HFFc6 (cell line): Measurements from ENCODE around the gene CHD9. TPM values are rescaled to one million over a fixed set of nuclear protein-coding genes. Genes with fewer than 3 reads are reported as not detected.
"Not testable (repeated sequence)": the region's sequence is repeated elsewhere in the genome, so short reads cannot be mapped to it uniquely, and the experiment has no call there.

ENCODE experiments used
- DNase-seq: peaks from one replicate; pipeline ENCODE4 v3.0.0-alpha.2; 2018
- H3K27ac Mint-ChIP-seq: 2 replicates; pipeline ENCODE4 v1.8.0; 2020; ENCODE audit warnings: mild to moderate bottlenecking, mixed read lengths
- H3K27me3 Mint-ChIP-seq: 2 replicates; pipeline ENCODE4 v1.8.0; 2021; ENCODE audit warnings: mild to moderate bottlenecking, moderate library complexity, mixed read lengths; ENCODE audit not compliant: insufficient read depth
- H3K36me3 Mint-ChIP-seq: 2 replicates; pipeline ENCODE4 v1.8.0; 2021; ENCODE audit warnings: low read depth, mixed read lengths
- H3K4me1 Mint-ChIP-seq: 2 replicates; pipeline ENCODE4 v1.8.0; 2020; ENCODE audit warnings: low read depth, mixed read lengths
- H3K4me3 Mint-ChIP-seq: 2 replicates; pipeline ENCODE4 v1.8.0; 2020; ENCODE audit warnings: mild to moderate bottlenecking, moderate library complexity, mixed read lengths
- H3K9me3 Mint-ChIP-seq: 2 replicates; pipeline ENCODE4 v1.8.0; 2020; ENCODE audit warnings: mild to moderate bottlenecking, mixed read lengths
- total RNA-seq, 6 experiments: library from RNA; stranded (reverse); fragmentation: NEBNext Ultra II Directional; extraction: Animal tissue kit (Norgen Biotek cat#: 25700); gene quantifications; 2 replicates in 1 of 6; 3 replicates in 5 of 6; pipeline ENCODE4 v1.2.3, GENCODE V29; 2021
- TF ChIP-seq, protein P1 (sequence below): fragments of 200-600 bp; sonication (generic); IDR thresholded peaks from 2 replicates; pipeline ENCODE4 v1.5.0; 2021; ENCODE audit warnings: antibody characterized with exemption, mild to moderate bottlenecking

The CHD9 gene
- total RNA-seq, 6 experiments from 2014 or later = 39.7 to 48.8 (median 45.7) TPM

DNA sequence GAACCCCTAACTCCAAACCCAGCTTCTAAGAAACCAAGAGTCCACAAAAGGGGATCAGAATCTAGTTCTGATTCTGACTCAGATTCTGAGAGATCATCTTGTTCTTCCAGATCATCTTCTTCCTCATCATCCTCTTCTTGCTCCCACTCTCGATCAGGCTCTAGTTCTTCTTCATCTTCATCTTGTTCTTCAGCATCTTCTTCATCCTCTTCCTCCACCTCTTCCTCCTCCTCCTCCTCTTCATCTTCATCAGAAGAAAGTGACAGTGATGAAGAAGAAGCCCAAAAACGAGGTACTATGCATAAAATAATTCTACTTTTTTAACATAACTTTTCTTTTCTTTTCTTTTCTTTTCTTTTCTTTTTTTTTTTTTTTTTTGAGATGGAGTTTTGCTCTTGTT is 249.5 kb downstream of the CHD9 start:
- peaks cover 25% of the 10 kb centered on the region for H3K36me3 Mint-ChIP-seq
- H3K9me3 Mint-ChIP-seq = no peaks in the 10 kb centered on the region

DNA sequence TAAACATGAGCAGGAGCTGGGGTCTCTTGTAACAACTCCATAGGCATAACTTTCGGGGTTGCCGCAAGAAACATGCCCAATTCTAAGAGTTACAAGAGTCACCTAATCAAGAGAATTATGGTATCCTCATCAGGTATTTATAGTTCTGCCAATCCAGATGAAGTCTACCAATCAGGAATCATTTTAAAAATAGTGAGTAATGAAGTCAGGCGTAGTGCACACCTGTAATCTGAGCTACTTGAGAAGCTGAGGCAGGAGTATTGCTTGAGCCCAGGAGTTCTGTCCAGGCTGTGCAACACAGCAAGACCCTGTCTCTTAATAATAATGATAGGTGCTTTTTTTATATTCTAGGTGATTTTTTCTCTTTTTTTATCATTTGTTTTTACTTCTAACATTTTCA is 251.0 kb downstream of the CHD9 start:
- DNase-seq = no peak
- Mint-ChIP-seq H3K27ac (no peak overlapping the region), H3K4me3 (no peak overlapping the region), H3K27me3 (no peaks in the 10 kb centered on the region), H3K36me3 (peaks cover 30% of the 10 kb centered on the region), H3K9me3 (no peaks in the 10 kb centered on the region), H3K4me1 (no peaks in the 10 kb centered on the region)
- TF ChIP-seq, protein P1, sequence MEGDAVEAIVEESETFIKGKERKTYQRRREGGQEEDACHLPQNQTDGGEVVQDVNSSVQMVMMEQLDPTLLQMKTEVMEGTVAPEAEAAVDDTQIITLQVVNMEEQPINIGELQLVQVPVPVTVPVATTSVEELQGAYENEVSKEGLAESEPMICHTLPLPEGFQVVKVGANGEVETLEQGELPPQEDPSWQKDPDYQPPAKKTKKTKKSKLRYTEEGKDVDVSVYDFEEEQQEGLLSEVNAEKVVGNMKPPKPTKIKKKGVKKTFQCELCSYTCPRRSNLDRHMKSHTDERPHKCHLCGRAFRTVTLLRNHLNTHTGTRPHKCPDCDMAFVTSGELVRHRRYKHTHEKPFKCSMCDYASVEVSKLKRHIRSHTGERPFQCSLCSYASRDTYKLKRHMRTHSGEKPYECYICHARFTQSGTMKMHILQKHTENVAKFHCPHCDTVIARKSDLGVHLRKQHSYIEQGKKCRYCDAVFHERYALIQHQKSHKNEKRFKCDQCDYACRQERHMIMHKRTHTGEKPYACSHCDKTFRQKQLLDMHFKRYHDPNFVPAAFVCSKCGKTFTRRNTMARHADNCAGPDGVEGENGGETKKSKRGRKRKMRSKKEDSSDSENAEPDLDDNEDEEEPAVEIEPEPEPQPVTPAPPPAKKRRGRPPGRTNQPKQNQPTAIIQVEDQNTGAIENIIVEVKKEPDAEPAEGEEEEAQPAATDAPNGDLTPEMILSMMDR = no peak

More for the DNA sequence above, 249.5 kb downstream of the CHD9 start:
- H3K4me1 Mint-ChIP-seq = no peaks in the 10 kb centered on the region
- no peak overlapping the region for H3K4me3 Mint-ChIP-seq
- TF ChIP-seq, protein P1 = no peak
- DNase-seq = no peak
- H3K27ac Mint-ChIP-seq = no peak overlapping the region
- H3K27me3 Mint-ChIP-seq = no peaks in the 10 kb centered on the region

DNA sequence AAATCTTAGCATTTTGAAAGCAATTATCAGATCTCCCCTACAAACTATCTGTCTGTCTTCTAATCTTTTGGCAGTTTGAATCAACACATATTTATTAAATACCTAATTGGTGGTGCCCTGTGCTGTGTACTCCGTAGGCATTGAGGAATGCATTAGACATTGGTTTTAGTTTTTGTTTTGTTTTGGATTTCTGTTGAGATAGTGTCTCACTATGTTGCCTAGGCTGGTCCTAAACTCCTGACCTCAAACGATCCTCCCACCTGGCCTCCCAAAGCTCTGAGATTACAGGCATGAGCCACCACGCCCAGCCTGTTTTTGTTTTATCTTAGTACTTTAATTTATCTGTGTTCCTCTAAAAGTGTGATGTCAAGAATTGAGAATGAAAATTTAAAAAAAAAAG is 254.7 kb downstream of the CHD9 start:
- TF ChIP-seq, protein P1 = no peak
- Mint-ChIP-seq H3K4me3 (no peak overlapping the region), H3K27ac (no peak overlapping the region), H3K36me3 (peaks cover 22% of the 10 kb centered on the region), H3K27me3 (no peaks in the 10 kb centered on the region; the same call in 1 of the 2 replicates), H3K4me1 (no peaks in the 10 kb centered on the region), H3K9me3 (no peaks in the 10 kb centered on the region)
- DNase-seq = no peak

DNA sequence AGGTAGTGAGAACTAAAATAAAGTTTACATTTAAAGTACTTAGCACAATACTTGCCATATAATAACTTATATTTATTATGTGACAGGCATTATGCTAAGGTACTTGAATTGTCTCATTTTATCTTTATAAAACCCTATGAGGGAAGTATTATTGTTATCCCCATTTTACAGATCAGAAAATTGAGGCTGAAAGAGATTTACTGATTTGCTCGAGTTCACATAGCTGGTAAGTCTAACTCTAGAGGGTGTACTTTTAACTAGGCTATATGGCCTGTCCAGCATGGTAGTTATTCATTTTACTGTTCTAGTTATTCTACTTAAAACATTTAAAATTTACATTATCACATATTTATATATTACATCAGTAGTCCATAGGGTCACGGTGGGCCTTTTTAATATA is 266.2 kb downstream of the CHD9 start:
- DNase-seq = no peak
- H3K4me3 Mint-ChIP-seq = no peak overlapping the region
- no peak overlapping the region for H3K27ac Mint-ChIP-seq
- TF ChIP-seq, protein P1 = no peak
- no peaks in the 10 kb centered on the region for H3K4me1 Mint-ChIP-seq
- H3K9me3 Mint-ChIP-seq = no peaks in the 10 kb centered on the region
- H3K36me3 Mint-ChIP-seq = peaks cover 36% of the 10 kb centered on the region
- H3K27me3 Mint-ChIP-seq = peaks cover 4% of the 10 kb centered on the region

DNA sequence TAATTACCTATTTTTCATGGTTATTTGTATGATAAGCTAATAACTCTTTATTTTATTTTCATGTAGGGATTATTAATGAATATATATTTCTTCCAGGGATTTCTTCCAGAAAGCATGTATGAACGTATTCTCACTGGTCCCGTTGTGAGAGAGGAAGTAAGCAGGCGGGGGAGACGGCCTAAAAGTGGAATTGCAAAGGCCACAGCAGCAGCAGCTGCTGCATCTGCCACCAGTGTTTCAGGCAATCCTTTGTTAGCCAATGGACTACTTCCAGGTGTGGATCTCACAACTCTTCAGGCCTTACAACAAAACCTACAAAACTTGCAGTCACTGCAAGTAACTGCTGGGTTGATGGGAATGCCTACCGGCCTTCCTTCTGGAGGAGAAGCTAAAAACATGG is 269.1 kb downstream of the CHD9 start:
- peaks cover 4% of the 10 kb centered on the region for H3K27me3 Mint-ChIP-seq
- no peaks in the 10 kb centered on the region for H3K9me3 Mint-ChIP-seq
- H3K27ac Mint-ChIP-seq = no peak overlapping the region
- H3K4me1 Mint-ChIP-seq = no peaks in the 10 kb centered on the region
- H3K4me3 Mint-ChIP-seq = no peak overlapping the region
- peaks cover 16% of the 10 kb centered on the region for H3K36me3 Mint-ChIP-seq
- TF ChIP-seq, protein P1 = no peak
- DNase-seq = no peak

DNA sequence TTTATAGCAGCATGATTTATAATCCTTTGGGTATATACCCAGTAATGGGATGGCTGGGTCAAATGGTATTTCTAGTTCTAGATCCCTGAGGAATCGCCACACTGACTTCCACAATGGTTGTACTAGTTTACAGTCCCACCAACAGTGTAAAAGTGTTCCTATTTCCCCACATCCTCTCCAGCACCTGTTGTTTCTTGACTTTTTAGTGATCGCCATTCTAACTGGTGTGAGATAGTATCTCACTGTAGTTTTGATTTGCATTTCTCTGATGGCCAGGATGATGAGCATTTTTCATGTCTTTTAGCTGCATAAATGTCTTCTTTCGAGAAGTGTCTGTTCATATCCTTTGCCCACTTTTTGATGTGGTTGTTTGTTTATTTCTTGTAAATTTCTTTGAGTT is 276.2 kb downstream of the CHD9 start:
- H3K27me3 Mint-ChIP-seq, H3K27ac Mint-ChIP-seq, H3K36me3 Mint-ChIP-seq, H3K4me1 Mint-ChIP-seq, H3K4me3 Mint-ChIP-seq, H3K9me3 Mint-ChIP-seq, DNase-seq: not testable (repeated sequence)
